Calu3 (cell line): ENCODE data around the gene MYRIP. TPM values are rescaled to one million over a fixed set of nuclear protein-coding genes. Genes with fewer than 3 reads are reported as not detected.
A peak's percentile ranks its signal among the peaks of the same experiment; 100 is the strongest.

Experiments
- BruUV-seq: library from RNA; stranded (reverse); fragments of 400-500 nt; replicated peaks from 2 replicates; lab custom pipeline; 2021; lab: Mats Ljungman, UMichigan
- CTCF ChIA-PET: fragments of 300-600 bp; sonication (Branson Sonifier 250); formaldehyde crosslinking; loops from one replicate; lab custom pipeline; 2022; ENCODE audit warnings: antibody characterized with exemption; lab: Charles Lee
- DNase-seq: peaks from one replicate; pipeline ENCODE4 v3.0.0; 2022
- H3K27ac Mint-ChIP-seq: one replicate; pipeline ENCODE4 v1.8.0; 2022; ENCODE audit warnings: mixed read lengths; ENCODE audit not compliant: unreplicated experiment
- H3K27me3 Mint-ChIP-seq: one replicate; pipeline ENCODE4 v1.8.0; 2022; ENCODE audit warnings: mixed read lengths; ENCODE audit not compliant: unreplicated experiment
- H3K36me3 Mint-ChIP-seq: one replicate; pipeline ENCODE4 v1.8.0; 2022; ENCODE audit warnings: mild to moderate bottlenecking, moderate library complexity, mixed read lengths; ENCODE audit not compliant: insufficient read depth, unreplicated experiment
- H3K4me1 Mint-ChIP-seq: one replicate; pipeline ENCODE4 v1.8.0; 2022; ENCODE audit warnings: mild to moderate bottlenecking, low read depth, mixed read lengths; ENCODE audit not compliant: unreplicated experiment
- H3K4me3 Mint-ChIP-seq: one replicate; pipeline ENCODE4 v1.8.0; 2022; ENCODE audit warnings: mild to moderate bottlenecking, low read depth, moderate library complexity, mixed read lengths; ENCODE audit not compliant: unreplicated experiment
- H3K9me3 Mint-ChIP-seq: one replicate; pipeline ENCODE4 v1.8.0; 2022; ENCODE audit warnings: low read depth, mixed read lengths; ENCODE audit not compliant: unreplicated experiment
- CTCF ChIP-seq: fragments of 200-600 bp; IDR thresholded peaks from one replicate; pipeline ENCODE4 v1.8.0; 2022; ENCODE audit warnings: antibody characterized with exemption; ENCODE audit not compliant: unreplicated experiment
- intact Hi-C: fragments of 100-400 bp; cut with micrococcal nuclease; formaldehyde crosslinking; loops from one replicate; pipeline ENCODE4 v1.10.0; 2022; ENCODE audit not compliant: unreplicated experiment
- total RNA-seq: library from RNA; stranded (reverse); gene quantifications from 2 replicates; pipeline ENCODE4 v1.2.3, GENCODE V29; 2022

Gene MYRIP
- total RNA-seq, 1 experiment from 2014 or later = 5.6 TPM

DNA sequence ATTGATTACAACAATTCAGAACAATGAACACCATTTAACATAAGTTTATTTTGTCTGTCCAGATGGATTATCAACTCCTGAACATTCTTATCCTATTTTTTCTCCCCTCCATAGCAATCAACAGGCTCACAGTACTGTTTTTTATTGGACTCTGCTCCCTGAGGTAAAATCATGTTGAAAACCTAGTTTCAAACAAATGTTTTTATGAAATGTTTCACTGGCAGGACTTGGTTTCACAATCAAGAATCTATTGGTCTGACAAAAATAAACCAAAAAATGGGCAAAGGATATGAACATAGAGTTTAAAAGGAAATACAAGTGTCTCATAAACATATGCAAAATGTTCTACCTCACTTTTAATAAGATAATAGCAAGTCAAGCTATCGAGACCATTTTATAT lies 2.6 kb upstream of the MYRIP start:
- BruUV-seq = no TSS peak
- Mint-ChIP-seq H3K27me3 (peaks cover 55% of the 10 kb centered on the region), H3K27ac (no peak overlapping the region), H3K36me3 (peaks cover 22% of the 10 kb centered on the region), H3K9me3 (no peaks in the 10 kb centered on the region), H3K4me1 (peaks cover 20% of the 10 kb centered on the region), H3K4me3 (no peak overlapping the region)
- intact Hi-C loops = loop anchor here (5.0 kb wide), 2 partner anchors 60 to 170 kb away; no protein-coding TSS in a partner anchor
- CTCF ChIA-PET = no interaction called here
- no peak for TF ChIP-seq CTCF
- DNase-seq = no peak

- BruUV-seq = no TSS peak
- CTCF ChIA-PET = interaction anchor here (0.5 kb wide), 1 partner anchor 142 kb away, joined by 3 read pairs; no protein-coding TSS in a partner anchor
- peaks cover 55% of the 10 kb centered on the region for H3K27me3 Mint-ChIP-seq
- peaks cover 22% of the 10 kb centered on the region for H3K36me3 Mint-ChIP-seq
- H3K4me3 Mint-ChIP-seq = peak overlapping the region; percentile 94
- DNase-seq = peak; percentile 8
- peaks cover 21% of the 10 kb centered on the region for H3K4me1 Mint-ChIP-seq
- no peaks in the 10 kb centered on the region for H3K9me3 Mint-ChIP-seq
- no peak for TF ChIP-seq CTCF
- intact Hi-C loops = loop anchor here (1.0 to 5.0 kb wide), 3 partner anchors 61 to 171 kb away; no protein-coding TSS in a partner anchor
- H3K27ac Mint-ChIP-seq = no peak overlapping the region
These were observed 785 bp upstream of the MYRIP start for GRCh38 chr3:39808467-39809180.

GRCh38 chr3:39809995-39810595 lies 686 bp downstream of the MYRIP start:
- Mint-ChIP-seq H3K27me3 (peaks cover 55% of the 10 kb centered on the region), H3K4me3 (peak overlapping the region; percentile 94), H3K4me1 (peaks cover 21% of the 10 kb centered on the region), H3K9me3 (no peaks in the 10 kb centered on the region), H3K36me3 (peaks cover 22% of the 10 kb centered on the region), H3K27ac (peak overlapping the region; percentile 70)
- peak; percentile 6 for DNase-seq
- CTCF ChIA-PET = interaction anchor here (0.6 kb wide), 1 partner anchor 379 kb away, joined by 4 read pairs; no protein-coding TSS in a partner anchor
- BruUV-seq = no TSS peak
- intact Hi-C loops = loop anchor here (1.0 to 5.0 kb wide), 7 partner anchors 63 to 307 kb away; no protein-coding TSS in a partner anchor
- no peak for TF ChIP-seq CTCF

DNA sequence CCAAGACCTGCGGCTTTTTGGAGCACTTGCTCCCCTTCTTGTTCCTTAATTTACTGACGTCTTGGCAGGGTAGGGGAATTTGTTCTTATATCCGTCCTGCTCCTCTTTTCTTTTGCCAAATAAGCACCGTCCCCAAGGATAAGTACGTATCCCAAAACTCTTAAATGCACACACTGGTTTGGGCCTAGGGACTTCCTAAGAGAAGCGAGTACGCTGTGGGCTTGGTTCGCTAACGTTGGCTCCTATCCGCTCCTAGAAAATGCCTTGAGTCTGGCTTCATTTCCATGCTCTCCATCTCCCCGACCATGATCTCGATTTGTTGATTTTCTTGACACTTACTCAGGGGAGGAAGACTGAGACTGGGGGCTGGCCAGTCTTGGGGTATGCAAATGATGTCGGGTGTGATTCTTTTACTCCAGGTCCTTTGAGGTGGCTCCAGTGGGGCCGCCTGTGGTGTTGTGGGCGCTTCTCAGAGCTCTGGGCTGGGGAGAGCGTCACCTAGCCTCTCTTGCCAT lies 1.3 kb downstream of the MYRIP start:
- TF ChIP-seq CTCF = no peak
- Mint-ChIP-seq H3K27me3 (peaks cover 53% of the 10 kb centered on the region), H3K27ac (peak overlapping the region; percentile 70), H3K9me3 (no peaks in the 10 kb centered on the region), H3K4me1 (peaks cover 21% of the 10 kb centered on the region), H3K36me3 (peaks cover 22% of the 10 kb centered on the region), H3K4me3 (peak overlapping the region; percentile 94)
- CTCF ChIA-PET = no interaction called here
- no peak for DNase-seq
- intact Hi-C loops = loop anchor here (5.0 kb wide), 4 partner anchors 102 to 307 kb away; no protein-coding TSS in a partner anchor
- TSS peak; percentile 17 for BruUV-seq
